Smooth muscle cell (in vitro differentiated cells): Measurements from ENCODE around the gene BCAS4. TPM values are rescaled to one million over a fixed set of nuclear protein-coding genes. Genes with fewer than 3 reads are reported as not detected.

Experiments
- DNase-seq: peaks from one replicate; lab custom pipeline; 2025; ENCODE audit not compliant: unreplicated experiment; lab: John Stamatoyannopoulos, UW
- H2AFZ ChIP-seq: fragments of 200-600 bp; sonication (generic); 2 replicates; pipeline ENCODE4 v1.6.0; 2016; ENCODE audit warnings: antibody characterized with exemption, low read depth, mild to moderate bottlenecking
- H3F3A ChIP-seq: fragments of 200-600 bp; sonication (generic); 2 replicates; pipeline ENCODE4 v1.6.0; 2017; ENCODE audit warnings: antibody characterized with exemption, low read depth
- H3K27ac ChIP-seq: fragments of 200-600 bp; sonication (generic); 2 replicates; pipeline ENCODE4 v1.5.1; 2016; ENCODE audit warnings: low read depth, mild to moderate bottlenecking
- H3K27me3 ChIP-seq: fragments of 200-600 bp; sonication (generic); 2 replicates; pipeline ENCODE4 v1.6.1; 2016; ENCODE audit warnings: low read depth, mild to moderate bottlenecking
- H3K36me3 ChIP-seq: fragments of 200-600 bp; sonication (generic); 2 replicates; pipeline ENCODE4 v1.5.1; 2016; ENCODE audit warnings: low read depth
- H3K4me1 ChIP-seq: fragments of 200-600 bp; sonication (generic); 2 replicates; pipeline ENCODE4 v1.5.1; 2016; ENCODE audit warnings: low read depth
- H3K4me2 ChIP-seq: fragments of 200-600 bp; sonication (generic); 2 replicates; pipeline ENCODE4 v1.6.0; 2016; ENCODE audit warnings: mild to moderate bottlenecking
- H3K4me3 ChIP-seq: fragments of 200-600 bp; sonication (generic); 2 replicates; pipeline ENCODE4 v1.5.1; 2016; ENCODE audit warnings: mild to moderate bottlenecking
- H3K79me2 ChIP-seq: fragments of 200-600 bp; sonication (generic); 2 replicates; pipeline ENCODE4 v1.6.0; 2016; ENCODE audit warnings: low read depth, mild to moderate bottlenecking
- H3K9ac ChIP-seq: fragments of 200-600 bp; sonication (generic); 2 replicates; pipeline ENCODE4 v1.6.0; 2016; ENCODE audit warnings: low read depth
- H3K9me3 ChIP-seq: fragments of 200-600 bp; sonication (generic); replicated peaks from 2 replicates; pipeline ENCODE4 v1.5.1; 2016; ENCODE audit warnings: low read depth
- H4K20me1 ChIP-seq: fragments of 200-600 bp; sonication (generic); 2 replicates; pipeline ENCODE4 v1.6.0; 2016; ENCODE audit warnings: low read depth
- CTCF ChIP-seq: fragments of 200-600 bp; sonication (generic); IDR thresholded peaks from 2 replicates; pipeline ENCODE4 v1.5.1; 2017; ENCODE audit warnings: borderline replicate concordance, mild to moderate bottlenecking, antibody characterized with exemption; ENCODE audit not compliant: insufficient read depth, poor library complexity, severe bottlenecking
- WGBS: methylation state at CpG from one replicate; pipeline ENCODE4 v1.1.7; 2016; ENCODE audit warnings: low lambda C conversion rate; 5-methylcytosine and 5-hydroxymethylcytosine counted together
- polyA plus RNA-seq: library from polyadenylated mRNA; unstranded; fragments of >200 nt; fragmentation: Nextera tagmentation; extraction: Ambion mirVana; gene quantifications from 2 replicates; pipeline ENCODE4 v1.2.1, GENCODE V29; 2016
- total RNA-seq: library from RNA; depleted of rRNA; stranded (reverse); fragments of >200 nt; gene quantifications from 2 replicates; pipeline ENCODE4 v1.2.3, GENCODE V29; 2014

BCAS4 gene
- total and polyA plus RNA-seq, 2 experiments from 2014 or later = 5.3 to 14.1 TPM

GRCh38 chr20:50772420-50773185, 22.3 kb upstream of the BCAS4 start:
- WGBS = 87% methylated on average over 5 of the region's 5 CpGs
- no peaks in the 10 kb centered on the region for H3K79me2 ChIP-seq
- H3K9me3 ChIP-seq = no peaks in the 10 kb centered on the region
- no peak overlapping the region for H3K27ac ChIP-seq
- no peak overlapping the region for H3K4me2 ChIP-seq
- H4K20me1 ChIP-seq = no peaks in the 10 kb centered on the region
- H2AFZ ChIP-seq = no peak overlapping the region
- no peak overlapping the region for H3K9ac ChIP-seq
- H3K4me1 ChIP-seq = no peaks in the 10 kb centered on the region
- H3K4me3 ChIP-seq = no peak overlapping the region
- no peaks in the 10 kb centered on the region for H3K27me3 ChIP-seq
- H3K36me3 ChIP-seq = no peaks in the 10 kb centered on the region
- TF ChIP-seq CTCF = no peak
- H3F3A ChIP-seq = no peaks in the 10 kb centered on the region
- DNase-seq = no peak

GRCh38 chr20:50774515-50774914, 20.3 kb upstream of the BCAS4 start:
- Histone ChIP-seq H3K9ac (no peak overlapping the region), H3K27ac (no peak overlapping the region), H3K4me1 (no peaks in the 10 kb centered on the region), H3K9me3 (no peaks in the 10 kb centered on the region), H2AFZ (no peak overlapping the region), H3K36me3 (no peaks in the 10 kb centered on the region), H3K4me3 (no peak overlapping the region), H3K4me2 (no peak overlapping the region), H4K20me1 (no peaks in the 10 kb centered on the region), H3K79me2 (no peaks in the 10 kb centered on the region), H3K27me3 (no peaks in the 10 kb centered on the region), H3F3A (no peaks in the 10 kb centered on the region)
- 91% methylated on average over 3 of the region's 3 CpGs for WGBS
- no peak for DNase-seq
- TF ChIP-seq CTCF = no peak

- Histone ChIP-seq H3K4me1 (no peaks in the 10 kb centered on the region), H3K9me3 (no peaks in the 10 kb centered on the region), H2AFZ (no peak overlapping the region), H3K36me3 (no peaks in the 10 kb centered on the region), H3K4me3 (no peak overlapping the region), H3K27ac (no peak overlapping the region), H3F3A (no peaks in the 10 kb centered on the region), H4K20me1 (no peaks in the 10 kb centered on the region), H3K79me2 (no peaks in the 10 kb centered on the region), H3K9ac (no peak overlapping the region), H3K4me2 (no peak overlapping the region), H3K27me3 (no peaks in the 10 kb centered on the region)
- no peak for TF ChIP-seq CTCF
- DNase-seq = no peak
- 68% methylated on average over 8 of the region's 8 CpGs for WGBS
Measured at GRCh38 chr20:50776122-50776817, 18.6 kb upstream of the BCAS4 start.
